Kidney epithelial cell (primary cell): ENCODE data around the gene LLGL1. TPM values are rescaled to one million over a fixed set of nuclear protein-coding genes. Genes with fewer than 3 reads are reported as not detected.

Source experiments
- DNase-seq: peaks from one replicate; pipeline ENCODE4 v3.0.0-alpha.2; 2010; ENCODE audit warnings: low read depth
- H3K27me3 ChIP-seq: 2 replicates; pipeline ENCODE4 v1.6.0; 2011; ENCODE audit warnings: low read length; ENCODE audit not compliant: control insufficient read depth, insufficient read depth
- H3K36me3 ChIP-seq: 2 replicates; pipeline ENCODE4 v1.5.1; 2011; ENCODE audit warnings: low read length; ENCODE audit not compliant: control insufficient read depth, insufficient read depth
- H3K4me3 ChIP-seq: 2 replicates; pipeline ENCODE4 v1.5.1; 2011; ENCODE audit warnings: low read depth, mild to moderate bottlenecking, control low read depth, low read length
- total RNA-seq: library from RNA; depleted of rRNA; stranded (reverse); fragments of >200 nt; gene quantifications from 2 replicates; pipeline ENCODE4 v1.2.3, GENCODE V29; 2015
- TF ChIP-seq, protein P1 (sequence below): IDR thresholded peaks from 2 replicates; pipeline ENCODE4 v1.5.1; 2011; ENCODE audit warnings: mild to moderate bottlenecking, moderate library complexity, low read length, control low read depth, inconsistent platforms; ENCODE audit not compliant: insufficient read depth, poor library complexity, severe bottlenecking

The LLGL1 gene
- total RNA-seq, 1 donor from 2014 or later, result 53.7 TPM

DNA sequence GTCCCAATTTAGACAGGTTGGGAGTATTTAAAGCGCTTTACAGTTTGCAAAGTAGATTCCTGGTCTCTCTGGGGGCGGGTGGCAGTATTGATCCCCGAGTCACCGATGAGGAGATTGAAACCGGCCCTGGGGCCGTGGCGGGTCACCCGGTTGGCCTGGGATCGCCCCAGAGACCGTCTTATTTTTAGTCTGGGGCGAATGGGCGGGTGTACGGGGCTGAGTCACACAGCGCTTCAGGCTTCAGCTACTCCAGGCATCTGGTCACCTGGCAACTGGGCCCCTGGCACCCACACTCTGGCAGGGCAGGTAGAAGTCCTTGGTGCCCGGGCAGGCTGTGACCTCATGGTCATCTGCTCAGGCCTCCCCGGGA lies 35.7 kb downstream of the LLGL1 start:
- TF ChIP-seq, protein P1, sequence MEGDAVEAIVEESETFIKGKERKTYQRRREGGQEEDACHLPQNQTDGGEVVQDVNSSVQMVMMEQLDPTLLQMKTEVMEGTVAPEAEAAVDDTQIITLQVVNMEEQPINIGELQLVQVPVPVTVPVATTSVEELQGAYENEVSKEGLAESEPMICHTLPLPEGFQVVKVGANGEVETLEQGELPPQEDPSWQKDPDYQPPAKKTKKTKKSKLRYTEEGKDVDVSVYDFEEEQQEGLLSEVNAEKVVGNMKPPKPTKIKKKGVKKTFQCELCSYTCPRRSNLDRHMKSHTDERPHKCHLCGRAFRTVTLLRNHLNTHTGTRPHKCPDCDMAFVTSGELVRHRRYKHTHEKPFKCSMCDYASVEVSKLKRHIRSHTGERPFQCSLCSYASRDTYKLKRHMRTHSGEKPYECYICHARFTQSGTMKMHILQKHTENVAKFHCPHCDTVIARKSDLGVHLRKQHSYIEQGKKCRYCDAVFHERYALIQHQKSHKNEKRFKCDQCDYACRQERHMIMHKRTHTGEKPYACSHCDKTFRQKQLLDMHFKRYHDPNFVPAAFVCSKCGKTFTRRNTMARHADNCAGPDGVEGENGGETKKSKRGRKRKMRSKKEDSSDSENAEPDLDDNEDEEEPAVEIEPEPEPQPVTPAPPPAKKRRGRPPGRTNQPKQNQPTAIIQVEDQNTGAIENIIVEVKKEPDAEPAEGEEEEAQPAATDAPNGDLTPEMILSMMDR, result no peak
- H3K36me3 ChIP-seq, result peaks cover 4% of the 10 kb centered on the region
- DNase-seq, result peak; percentile 69

GRCh38 chr17:18261659-18262058 lies 36.2 kb downstream of the LLGL1 start:
- Histone ChIP-seq H3K36me3 (peaks cover 1% of the 10 kb centered on the region), H3K27me3 (no peaks in the 10 kb centered on the region), H3K4me3 (peak overlapping the region; percentile 89)
- no peak for DNase-seq
- TF ChIP-seq, protein P1, result no peak

More for the DNA sequence above, 35.7 kb downstream of the LLGL1 start:
- peak overlapping the region; percentile 89 for H3K4me3 ChIP-seq
- no peaks in the 10 kb centered on the region for H3K27me3 ChIP-seq

DNA sequence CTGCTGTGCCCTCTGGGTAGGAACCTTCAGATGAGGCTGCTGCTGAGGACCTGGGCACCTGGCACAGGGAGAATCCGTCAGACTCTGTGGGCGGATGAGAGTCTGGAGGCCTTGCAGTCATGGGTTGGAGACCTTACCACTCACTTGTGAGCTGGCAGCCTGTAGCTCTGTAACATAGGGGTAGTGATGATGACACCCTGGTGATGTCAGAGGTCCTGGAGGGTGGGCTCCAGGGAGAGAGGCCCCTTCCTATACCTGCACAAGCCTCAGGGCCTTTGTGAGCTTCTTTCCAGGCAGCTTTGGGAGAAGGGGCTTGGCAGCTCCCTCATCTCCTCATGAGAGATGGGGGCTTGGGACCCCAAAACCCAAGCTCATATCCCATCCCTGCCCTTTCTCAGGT lies 36.7 kb downstream of the LLGL1 start:
- Histone ChIP-seq H3K27me3 (no peaks in the 10 kb centered on the region), H3K36me3 (peaks cover 1% of the 10 kb centered on the region), H3K4me3 (no peak overlapping the region)
- DNase-seq, result no peak
- TF ChIP-seq, protein P1, result no peak

DNA sequence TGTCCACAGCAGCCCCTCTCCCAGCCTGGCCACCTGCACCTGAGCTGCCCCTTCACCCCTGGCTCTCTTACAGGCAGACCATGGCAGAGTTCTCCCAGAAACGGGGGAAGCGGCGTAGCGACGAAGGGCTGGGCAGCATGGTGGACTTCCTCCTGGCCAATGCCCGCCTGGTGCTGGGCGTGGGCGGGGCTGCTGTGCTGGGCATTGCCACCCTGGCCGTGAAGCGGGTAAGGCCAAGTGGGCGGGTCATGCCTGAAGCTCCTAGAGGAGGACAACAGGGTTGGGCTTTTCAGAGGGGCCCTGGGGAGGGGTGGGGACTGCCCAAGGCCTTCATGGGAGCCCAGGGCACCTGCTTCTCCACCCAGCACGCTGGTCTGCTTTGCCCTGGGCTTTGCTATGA lies 37.2 kb downstream of the LLGL1 start:
- TF ChIP-seq, protein P1, result no peak
- Histone ChIP-seq H3K4me3 (no peak overlapping the region), H3K27me3 (no peaks in the 10 kb centered on the region), H3K36me3 (peaks cover 1% of the 10 kb centered on the region)
- no peak for DNase-seq

DNA sequence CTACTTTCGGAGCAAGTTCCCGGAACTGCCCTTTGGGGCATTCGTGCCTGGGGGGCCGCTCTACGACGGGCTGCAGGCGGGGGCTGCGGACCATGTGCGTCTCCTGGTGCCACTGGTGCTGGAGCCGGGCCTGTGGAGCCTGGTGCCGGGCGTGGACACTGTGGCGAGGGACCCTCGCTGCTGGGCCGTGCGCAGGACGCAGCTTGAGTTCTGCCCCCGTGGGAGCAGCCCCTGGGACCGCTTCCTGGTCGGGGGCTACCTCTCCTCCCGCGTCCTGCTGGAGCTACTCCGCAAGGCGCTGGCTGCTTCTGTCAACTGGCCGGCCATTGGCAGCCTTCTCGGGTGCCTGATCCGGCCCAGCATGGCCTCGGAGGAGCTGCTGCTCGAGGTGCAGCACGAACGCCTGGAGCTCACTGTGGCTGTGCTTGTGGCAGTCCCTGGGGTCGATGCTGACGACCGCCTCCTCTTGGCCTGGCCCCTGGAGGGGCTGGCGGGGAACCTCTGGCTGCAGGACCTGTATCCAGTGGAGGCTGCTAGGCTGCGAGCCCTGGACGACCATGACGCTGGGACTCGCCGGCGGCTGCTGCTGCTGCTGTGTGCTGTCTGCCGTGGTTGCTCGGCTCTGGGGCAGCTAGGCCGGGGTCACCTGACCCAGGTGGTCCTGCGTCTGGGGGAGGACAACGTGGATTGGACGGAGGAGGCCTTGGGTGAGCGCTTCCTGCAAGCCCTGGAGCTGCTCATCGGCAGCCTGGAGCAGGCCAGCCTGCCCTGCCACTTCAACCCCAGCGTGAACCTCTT lies 38.6 kb downstream of the LLGL1 start:
- DNase-seq, result no peak
- Histone ChIP-seq H3K27me3 (no peaks in the 10 kb centered on the region), H3K4me3 (no peak overlapping the region), H3K36me3 (peaks cover 1% of the 10 kb centered on the region)
- TF ChIP-seq, protein P1, result no peak

DNA sequence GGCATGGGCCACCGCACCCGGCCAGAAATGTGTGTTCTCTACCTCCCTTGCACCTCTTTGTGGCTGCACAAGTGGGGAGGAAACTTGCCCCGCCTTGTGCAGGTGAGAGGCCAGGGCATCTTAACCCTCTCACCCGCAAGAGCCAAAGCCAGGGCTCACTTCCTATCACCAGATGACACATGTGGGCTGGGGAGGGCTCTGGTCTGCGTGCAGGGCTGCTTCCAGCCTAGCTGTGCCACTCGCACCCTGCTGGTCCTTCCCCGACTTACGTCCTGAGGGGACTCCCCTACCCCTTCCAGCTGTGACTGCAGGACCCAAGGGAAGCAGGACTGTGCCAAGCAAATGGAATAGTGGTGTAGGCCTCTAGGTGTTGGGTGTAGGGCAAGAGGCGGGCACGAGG lies 41.9 kb downstream of the LLGL1 start:
- TF ChIP-seq, protein P1, result no peak
- Histone ChIP-seq H3K36me3 (peaks cover 1% of the 10 kb centered on the region), H3K27me3 (no peaks in the 10 kb centered on the region), H3K4me3 (no peak overlapping the region)
- DNase-seq, result no peak
